ENCODE measurements around the gene TSPAN15.

GRCh38 chr10:69470463-69471384, 19.5 kb downstream of the TSPAN15 start:
- TF ChIP-seq, protein P1, sequence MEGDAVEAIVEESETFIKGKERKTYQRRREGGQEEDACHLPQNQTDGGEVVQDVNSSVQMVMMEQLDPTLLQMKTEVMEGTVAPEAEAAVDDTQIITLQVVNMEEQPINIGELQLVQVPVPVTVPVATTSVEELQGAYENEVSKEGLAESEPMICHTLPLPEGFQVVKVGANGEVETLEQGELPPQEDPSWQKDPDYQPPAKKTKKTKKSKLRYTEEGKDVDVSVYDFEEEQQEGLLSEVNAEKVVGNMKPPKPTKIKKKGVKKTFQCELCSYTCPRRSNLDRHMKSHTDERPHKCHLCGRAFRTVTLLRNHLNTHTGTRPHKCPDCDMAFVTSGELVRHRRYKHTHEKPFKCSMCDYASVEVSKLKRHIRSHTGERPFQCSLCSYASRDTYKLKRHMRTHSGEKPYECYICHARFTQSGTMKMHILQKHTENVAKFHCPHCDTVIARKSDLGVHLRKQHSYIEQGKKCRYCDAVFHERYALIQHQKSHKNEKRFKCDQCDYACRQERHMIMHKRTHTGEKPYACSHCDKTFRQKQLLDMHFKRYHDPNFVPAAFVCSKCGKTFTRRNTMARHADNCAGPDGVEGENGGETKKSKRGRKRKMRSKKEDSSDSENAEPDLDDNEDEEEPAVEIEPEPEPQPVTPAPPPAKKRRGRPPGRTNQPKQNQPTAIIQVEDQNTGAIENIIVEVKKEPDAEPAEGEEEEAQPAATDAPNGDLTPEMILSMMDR (IDR thresholded peaks at IDR 0.05): no peak
- no peak for TF ChIP-seq ZFX (IDR thresholded peaks at IDR 0.05; ENCODE audit: borderline replicate concordance)

Measured in 22Rv1 (cell line).